NCI-H2029 treated with DMSO at 0.1 percent for 48 hours (cell line): ENCODE results near the gene FBXL13.

Experiments used
- DNase-seq: peaks from one replicate; lab custom pipeline; 2025; lab: John Stamatoyannopoulos, UW

Gene FBXL13

GRCh38 chr7:102895602-102896001 lies 179.0 kb downstream of the FBXL13 start:
- DNase-seq: no peak

- DNase-seq: no peak
Observed at GRCh38 chr7:102892631-102893278, 181.8 kb downstream of the FBXL13 start.

DNA sequence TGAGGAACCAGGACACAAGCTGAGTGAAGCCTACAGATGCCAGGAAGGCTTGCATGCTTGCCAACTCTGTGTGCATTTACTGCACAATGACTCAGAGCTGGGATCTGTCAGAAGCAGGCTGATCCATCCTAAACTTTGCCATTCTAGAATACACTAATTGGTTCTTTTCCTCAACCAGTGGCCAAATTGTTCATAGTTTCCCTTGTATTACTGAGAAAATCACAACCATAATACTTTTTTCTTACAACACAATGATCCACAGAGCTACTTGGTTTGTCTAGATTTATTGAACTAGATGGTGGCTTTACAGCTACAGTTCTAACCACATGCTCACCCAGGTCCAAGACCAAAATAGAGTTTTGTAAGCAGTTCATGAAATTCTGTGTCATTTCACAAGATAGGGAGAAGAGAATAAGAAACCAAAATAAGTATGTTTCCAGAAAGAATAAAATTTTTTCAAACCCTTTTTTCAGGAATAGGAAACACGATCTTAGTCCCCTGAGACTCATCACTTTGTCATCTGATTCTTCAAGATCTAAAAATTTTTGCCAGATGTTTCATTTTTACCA lies 182.8 kb downstream of the FBXL13 start:
- no peak for DNase-seq

- DNase-seq: no peak
Observed at GRCh38 chr7:102890971-102891692, 183.5 kb downstream of the FBXL13 start.

GRCh38 chr7:102890292-102890970 lies 184.2 kb downstream of the FBXL13 start:
- no peak for DNase-seq

- DNase-seq: no peak
Observed at GRCh38 chr7:102889851-102890250, 184.7 kb downstream of the FBXL13 start.

DNA sequence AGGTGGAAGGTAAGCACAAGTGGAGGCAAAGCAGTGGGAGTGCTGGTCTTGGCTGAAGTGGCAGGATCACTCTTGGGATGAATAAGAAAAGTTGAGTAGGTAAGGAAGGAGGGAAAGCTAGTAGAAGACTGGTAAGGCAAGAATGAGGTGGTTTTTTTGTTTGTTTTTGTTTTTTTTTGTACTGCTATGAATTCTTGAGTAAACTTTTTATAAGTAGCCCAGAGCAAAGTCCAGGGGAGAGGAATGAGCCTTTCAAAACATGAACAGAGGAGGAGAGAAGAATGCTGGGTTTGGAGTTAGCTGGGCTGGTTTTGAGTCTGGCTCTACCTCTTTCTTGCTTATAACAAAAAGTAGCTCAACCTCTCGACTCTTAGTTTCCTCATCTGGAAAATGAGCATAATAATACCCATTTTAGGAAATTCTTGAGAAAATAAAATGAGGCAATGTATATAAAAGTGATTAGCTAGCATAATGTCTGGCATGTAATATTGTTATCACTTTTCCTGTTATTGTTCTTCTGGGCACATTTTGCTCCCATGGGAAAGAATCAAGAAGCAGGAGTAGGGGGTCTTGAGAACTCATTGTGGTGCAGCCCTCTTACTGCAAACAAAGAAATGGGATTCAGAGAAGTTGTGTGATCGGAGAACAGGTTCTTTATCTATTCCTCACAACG lies 185.9 kb downstream of the FBXL13 start:
- DNase-seq: no peak

GRCh38 chr7:102883098-102883860 lies 191.3 kb downstream of the FBXL13 start:
- DNase-seq: no peak

GRCh38 chr7:102875700-102876295 lies 198.8 kb downstream of the FBXL13 start:
- no peak for DNase-seq

DNA sequence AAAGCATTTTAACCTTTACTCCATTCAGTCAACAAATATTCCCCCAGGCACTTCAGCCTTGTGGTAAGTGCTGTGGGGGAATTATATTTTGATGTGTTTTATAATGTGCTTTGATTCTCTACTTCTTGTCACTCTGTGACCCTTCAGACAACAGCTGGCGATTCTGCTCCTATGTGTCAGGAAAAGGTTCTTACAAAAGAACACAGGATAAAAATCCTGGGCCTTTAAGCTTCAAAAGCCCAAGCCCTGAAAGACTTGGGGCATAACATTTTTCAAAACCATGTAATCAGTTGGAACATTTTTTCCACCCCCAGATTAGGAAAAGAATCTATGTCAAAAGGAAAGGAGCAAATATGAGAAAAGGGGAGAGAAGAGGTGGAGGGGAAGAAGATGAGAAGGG lies 199.6 kb downstream of the FBXL13 start:
- DNase-seq: no peak

DNA sequence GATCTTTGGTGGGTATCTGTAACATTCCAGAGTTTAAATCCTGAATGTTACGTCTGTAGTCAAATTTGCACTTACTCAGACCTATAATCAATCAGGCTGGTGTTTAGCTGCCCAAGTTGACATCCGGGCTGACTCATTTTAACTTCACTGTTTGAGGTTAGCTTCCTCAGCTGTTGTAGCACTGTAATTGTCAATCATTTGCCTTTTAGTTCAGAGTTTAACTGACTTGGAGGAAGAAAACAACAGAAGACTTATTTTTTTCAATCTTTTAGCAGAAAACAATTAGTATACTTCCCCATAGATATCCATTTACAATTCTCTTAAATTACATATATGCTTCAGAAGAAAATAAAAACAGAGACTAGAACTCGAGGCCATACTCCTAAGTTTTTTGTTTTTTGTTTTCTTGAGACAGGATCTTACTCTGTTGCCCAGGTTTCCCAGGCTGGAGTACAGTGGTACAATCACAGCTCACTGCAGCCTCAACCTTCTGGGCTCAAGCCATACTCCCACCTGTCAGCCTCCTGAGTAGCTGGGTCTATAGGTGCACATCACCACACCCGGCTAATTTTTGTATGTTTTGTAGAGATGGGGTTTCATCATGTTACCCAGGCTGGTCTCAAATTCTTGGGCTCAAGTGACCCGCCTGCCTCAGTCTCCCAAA lies 200.3 kb downstream of the FBXL13 start:
- no peak for DNase-seq

DNA sequence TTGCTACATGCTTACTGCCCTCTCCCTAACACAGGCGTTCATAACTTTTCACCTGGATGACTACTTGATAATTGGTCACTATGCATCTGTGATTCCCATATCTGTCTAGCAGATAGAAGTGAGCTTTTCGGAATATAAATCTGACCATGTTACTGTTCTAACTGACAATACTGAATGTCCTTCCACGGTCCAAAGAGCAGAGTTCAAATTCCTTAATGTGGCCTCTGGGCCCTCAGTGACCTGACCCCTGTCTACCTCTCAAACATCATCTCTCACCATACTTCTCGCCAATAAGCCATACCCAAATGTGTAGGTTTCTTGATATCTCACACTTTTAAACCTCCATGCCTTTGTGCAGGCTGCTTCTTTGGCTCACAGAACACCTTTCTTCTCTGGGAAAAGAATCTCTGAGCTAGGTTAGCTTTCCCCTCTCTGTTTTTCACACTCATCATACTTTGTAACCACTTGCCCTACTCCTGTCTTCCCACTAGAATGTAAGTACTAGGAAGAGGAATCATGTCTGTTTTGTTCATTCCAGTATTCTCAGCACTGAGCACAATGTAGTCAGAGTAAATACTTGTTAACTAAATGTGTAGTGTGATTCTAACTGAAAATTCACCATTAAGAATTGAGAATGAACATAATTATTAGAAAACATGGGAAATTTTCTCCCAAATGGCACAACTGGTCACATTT lies 201.0 kb downstream of the FBXL13 start:
- DNase-seq: no peak

- DNase-seq: no peak
Observed at GRCh38 chr7:102872460-102872859, 202.1 kb downstream of the FBXL13 start.

DNA sequence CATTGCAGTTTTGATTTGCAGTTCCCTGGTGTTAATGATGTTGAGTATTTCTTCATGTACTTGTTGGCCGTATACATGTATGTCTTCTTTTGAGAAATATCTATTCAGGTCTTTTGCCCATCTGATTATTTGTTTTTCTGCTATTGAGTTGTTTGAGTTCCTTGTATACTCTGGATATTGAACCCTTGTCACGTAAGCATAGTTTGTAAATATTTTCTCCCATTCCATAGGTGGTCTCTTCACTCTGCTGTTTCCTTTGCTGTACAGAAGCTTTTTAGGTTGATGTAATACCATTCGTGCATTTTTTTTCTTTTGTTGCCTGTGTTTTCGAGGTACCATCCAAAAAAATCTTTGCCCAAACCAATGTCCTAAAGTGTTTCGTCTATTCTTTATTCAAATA lies 205.4 kb downstream of the FBXL13 start:
- DNase-seq: no peak

DNA sequence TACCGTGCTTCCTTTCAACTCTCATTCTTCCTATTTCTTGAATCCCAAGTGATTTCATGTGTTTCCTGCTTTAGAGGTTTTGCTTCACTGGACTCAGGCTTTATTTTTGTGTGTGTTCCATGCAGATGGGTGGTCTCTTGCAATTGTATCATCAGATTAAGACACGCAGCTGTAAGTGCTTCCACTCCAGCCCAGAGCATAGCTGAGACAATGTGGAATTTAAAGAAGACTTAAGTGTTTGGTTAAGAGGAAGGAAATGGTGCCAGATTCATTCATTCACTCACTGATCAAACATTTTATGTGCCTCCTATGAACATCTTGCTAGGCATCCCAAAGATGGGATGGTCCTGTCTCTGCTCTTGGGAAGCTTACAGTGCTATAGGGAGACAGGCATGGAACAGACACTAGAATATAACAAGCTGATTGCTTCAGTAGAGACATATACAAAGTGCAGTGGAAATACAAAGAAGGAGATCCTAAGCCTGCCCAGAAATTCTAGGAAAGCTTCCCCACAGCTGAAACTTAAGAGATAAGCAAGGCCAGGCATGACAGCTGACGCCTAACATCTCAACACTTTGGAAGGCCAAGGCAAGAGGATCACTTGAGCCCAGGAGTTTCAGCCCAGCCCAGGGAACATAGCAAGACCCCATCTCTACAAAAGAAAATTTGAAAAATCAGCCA lies 207.9 kb downstream of the FBXL13 start:
- DNase-seq: no peak

DNA sequence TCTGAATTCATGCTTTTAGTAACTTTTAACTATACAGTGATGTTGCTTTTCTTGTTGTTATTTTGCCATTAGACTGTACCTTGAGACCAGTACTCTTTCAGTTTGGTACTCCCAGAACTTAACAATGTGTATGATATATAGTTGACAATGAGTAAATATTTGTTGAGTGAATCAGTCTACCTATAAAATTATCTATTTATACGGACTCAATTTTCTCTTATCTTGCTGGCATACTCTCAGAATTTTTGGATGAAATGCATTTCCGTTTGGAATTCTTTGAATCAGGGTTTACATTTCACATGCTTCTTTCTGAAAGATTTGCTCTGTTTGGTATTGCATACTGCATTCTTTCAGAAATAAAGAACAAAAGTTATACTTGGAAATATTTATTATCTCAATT lies 209.6 kb downstream of the FBXL13 start:
- DNase-seq: no peak

DNA sequence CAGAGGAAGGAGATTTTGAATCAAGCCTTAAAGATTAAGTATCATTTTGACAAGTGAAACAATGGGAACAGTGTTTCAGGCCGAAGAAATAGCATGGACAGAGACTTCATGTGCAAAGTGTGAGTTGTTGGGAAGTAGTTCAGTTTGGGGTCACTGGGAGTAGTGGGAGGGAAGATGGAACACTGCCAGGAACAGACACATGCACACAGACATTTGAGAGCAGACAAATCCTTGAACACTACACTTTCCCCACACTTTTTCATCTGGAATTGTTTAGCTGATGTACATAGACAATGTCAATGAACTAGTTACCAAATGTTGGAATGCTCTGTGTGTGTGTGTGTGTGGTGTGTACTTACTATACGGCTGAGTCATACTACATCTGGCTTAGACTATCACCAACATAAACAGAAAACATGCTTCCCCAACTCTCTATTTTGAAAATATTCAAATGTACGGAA lies 214.2 kb downstream of the FBXL13 start:
- no peak for DNase-seq

DNA sequence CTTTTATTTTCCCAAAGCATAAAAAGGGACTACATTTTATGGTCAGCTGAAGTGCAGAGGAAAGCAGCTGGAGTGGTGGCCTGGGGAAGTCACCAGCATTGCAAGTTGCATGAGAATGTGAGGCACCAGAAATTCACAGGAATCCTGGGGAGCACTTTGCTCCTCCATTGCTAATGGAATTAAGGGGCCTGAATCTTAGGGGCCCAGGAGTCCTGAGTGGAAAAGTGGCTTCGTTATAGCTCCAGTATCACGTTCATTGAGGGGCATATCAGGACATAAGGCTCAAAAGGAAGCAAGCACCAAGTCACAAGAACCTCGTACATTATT lies 214.8 kb downstream of the FBXL13 start:
- no peak for DNase-seq

GRCh38 chr7:102859084-102859798 lies 215.4 kb downstream of the FBXL13 start:
- DNase-seq: no peak
